HG03378 (cell line): ENCODE measurements around the gene APOL6.

Experiments used
- ATAC-seq: cut with Tn5 transposase; IDR thresholded peaks from one replicate; pipeline ENCODE4 v1.9.1; 2021; ENCODE audit warnings: mild to moderate bottlenecking, moderate library complexity; ENCODE audit not compliant: unreplicated experiment

APOL6 gene

DNA sequence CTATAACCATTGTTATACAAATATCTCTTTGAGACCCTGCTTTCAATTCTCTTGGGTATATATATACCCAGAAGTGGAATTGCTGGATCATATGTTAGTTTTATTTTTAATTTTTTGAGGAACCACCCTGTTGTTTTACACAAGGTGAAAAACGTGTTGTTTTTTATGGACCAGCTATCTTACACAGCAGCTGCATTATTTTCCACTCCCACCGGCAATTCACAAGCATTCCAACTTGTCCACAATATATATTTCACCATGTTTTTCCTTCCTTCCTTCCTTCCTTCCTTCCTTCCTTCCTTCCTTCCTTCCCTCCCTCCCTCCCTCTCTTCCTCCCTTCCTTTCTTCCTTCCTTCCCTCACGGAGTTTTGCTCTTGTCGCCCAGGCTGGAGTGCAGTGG, 63.1 kb downstream of the APOL6 start:
- ATAC-seq, result no peak

DNA sequence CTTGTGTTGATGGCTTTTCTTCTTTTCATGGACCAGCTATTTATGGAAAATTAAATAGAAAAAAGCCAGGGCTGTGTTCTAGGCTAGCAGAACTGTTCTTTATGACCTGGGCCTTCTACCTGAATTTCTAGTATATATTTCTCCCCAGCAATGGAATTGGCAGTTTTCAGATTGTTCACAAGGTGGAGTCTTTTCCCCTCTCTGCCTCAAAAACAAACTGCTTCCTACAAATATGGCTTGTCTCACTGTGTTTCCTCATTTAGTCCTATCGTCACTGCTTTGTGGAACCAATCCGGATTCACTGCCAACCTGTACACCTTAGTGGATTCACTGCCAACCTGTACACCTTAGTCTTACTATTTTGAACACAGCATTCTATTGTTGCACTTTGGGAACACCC, 64.4 kb downstream of the APOL6 start:
- no peak for ATAC-seq

DNA sequence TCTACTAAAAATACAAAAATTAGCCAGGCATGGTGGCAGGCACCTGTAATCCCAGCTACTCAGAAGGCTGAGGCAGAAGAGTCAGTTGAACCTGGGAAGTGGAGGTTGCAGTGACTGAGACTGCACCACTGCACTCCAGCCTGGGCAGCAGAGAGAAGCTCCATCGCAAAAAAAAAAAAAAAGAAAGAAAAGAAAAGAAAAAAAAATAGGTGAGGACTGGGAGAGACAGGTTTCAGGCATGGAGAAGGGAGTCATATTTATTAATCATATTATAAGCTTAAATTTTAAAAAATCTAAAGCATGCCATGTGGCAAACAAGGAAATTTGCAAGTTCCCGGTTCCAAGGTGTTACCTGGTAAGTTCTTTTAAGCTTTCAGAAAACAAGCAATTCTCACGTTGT, 69.3 kb downstream of the APOL6 start, which contains the start of gene APOL5:
APOL5 (plus strand) TSS at position 301 of the 400 bp plus-strand sequence; CDS start at position 301, 0 bp downstream.
- no peak for ATAC-seq
